Measurements from ENCODE around the gene FOCAD.

The FOCAD gene

DNA sequence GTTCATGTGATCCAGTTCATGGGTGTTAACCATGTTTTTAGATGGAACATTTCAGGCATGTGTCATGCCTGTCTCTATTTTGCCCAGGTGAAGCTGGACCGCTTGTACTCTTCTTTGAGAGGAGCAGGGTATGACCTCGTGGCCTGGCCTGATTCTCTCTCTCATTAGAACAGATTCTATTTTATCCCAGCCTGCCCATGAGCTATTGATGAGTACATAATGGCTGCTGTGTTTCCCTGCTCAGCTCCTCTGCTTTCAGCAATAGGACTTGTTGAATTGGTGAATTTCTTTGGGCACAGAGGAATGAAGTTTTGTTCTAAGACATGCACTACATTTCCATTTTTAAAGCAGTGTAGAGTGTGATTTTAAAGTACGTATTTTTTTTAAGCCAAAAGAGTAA is 261.2 kb downstream of the FOCAD start:
- Histone ChIP-seq H3K9me3 (no peaks in the 10 kb centered on the region), H3K27me3 (no peaks in the 10 kb centered on the region), H3K27ac (no peak overlapping the region), H3K4me1 (no peaks in the 10 kb centered on the region), H3K36me3 (no peaks in the 10 kb centered on the region), H3K4me3 (no peak overlapping the region)
- intact Hi-C loops (cut with DNase I; ENCODE audit: low total_unique reads): loop anchor here (10.0 kb wide), 1 partner anchor 160 kb away; no protein-coding TSS in a partner anchor
- no peak for DNase-seq
- TF ChIP-seq, protein P1, sequence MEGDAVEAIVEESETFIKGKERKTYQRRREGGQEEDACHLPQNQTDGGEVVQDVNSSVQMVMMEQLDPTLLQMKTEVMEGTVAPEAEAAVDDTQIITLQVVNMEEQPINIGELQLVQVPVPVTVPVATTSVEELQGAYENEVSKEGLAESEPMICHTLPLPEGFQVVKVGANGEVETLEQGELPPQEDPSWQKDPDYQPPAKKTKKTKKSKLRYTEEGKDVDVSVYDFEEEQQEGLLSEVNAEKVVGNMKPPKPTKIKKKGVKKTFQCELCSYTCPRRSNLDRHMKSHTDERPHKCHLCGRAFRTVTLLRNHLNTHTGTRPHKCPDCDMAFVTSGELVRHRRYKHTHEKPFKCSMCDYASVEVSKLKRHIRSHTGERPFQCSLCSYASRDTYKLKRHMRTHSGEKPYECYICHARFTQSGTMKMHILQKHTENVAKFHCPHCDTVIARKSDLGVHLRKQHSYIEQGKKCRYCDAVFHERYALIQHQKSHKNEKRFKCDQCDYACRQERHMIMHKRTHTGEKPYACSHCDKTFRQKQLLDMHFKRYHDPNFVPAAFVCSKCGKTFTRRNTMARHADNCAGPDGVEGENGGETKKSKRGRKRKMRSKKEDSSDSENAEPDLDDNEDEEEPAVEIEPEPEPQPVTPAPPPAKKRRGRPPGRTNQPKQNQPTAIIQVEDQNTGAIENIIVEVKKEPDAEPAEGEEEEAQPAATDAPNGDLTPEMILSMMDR (IDR thresholded peaks at IDR 0.05): no peak

DNA sequence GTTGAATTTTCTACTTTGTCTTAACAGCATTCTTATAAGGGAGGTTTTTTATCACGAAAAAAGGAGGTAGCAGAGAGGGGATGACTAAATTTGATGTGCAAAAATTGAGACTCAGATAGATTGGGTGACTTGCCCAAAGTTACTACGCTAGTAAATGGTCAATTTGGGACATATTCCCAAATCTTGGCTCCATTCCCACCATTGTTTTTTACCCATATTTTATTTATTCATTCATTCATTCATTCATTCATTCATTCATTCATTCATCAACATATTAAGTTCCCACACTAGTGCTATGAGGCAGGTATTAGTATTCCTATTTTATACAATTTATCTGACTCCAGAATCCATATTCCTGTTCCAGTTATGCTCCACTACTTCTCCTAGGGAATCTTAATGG is 261.8 kb downstream of the FOCAD start:
- Histone ChIP-seq H3K4me1 (no peaks in the 10 kb centered on the region), H3K4me3 (no peak overlapping the region), H3K36me3 (peaks cover 0 to 3% (median 1%) of the 10 kb centered on the region in 3 donors), H3K27ac (no peak overlapping the region), H3K27me3 (no peaks in the 10 kb centered on the region), H3K9me3 (no peaks in the 10 kb centered on the region)
- TF ChIP-seq, protein P1 (IDR thresholded peaks at IDR 0.05): no peak
- intact Hi-C loops (cut with DNase I; ENCODE audit: low total_unique reads): loop anchor here (10.0 kb wide), 1 partner anchor 159 kb away; no protein-coding TSS in a partner anchor
- no peak for DNase-seq

DNA sequence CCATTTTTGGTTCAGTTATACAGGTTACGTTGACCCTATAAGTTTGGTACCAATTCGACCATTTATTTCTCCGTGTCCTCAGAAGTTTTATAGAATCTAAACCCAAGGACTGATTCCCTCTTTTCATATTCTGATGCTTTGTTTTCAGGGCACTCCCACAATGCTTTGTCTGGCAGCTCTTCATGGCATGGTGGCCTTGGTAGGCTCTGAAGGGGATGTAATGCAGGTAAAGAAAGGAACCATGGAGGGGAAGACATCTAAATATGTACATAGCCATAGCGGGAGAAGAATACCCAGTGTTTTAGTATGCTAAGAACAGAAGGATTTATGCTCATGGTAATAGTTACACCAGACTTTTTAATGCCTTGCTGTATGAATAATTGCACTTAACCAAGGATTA is 264.6 kb downstream of the FOCAD start:
- DNase-seq: no peak
- H3K4me3 ChIP-seq: no peak overlapping the region
- peaks cover 0 to 15% (median 4%) of the 10 kb centered on the region in 3 donors for H3K36me3 ChIP-seq
- H3K9me3 ChIP-seq: no peaks in the 10 kb centered on the region
- intact Hi-C loops (cut with DNase I; ENCODE audit: low total_unique reads): loop anchor here (10.0 kb wide), 1 partner anchor 156 kb away; no protein-coding TSS in a partner anchor
- TF ChIP-seq, protein P1 (IDR thresholded peaks at IDR 0.05): no peak
- H3K4me1 ChIP-seq: peaks cover 0 to 23% (median 0%) of the 10 kb centered on the region in 4 donors
- no peaks in the 10 kb centered on the region for H3K27me3 ChIP-seq
- no peak overlapping the region for H3K27ac ChIP-seq

DNA sequence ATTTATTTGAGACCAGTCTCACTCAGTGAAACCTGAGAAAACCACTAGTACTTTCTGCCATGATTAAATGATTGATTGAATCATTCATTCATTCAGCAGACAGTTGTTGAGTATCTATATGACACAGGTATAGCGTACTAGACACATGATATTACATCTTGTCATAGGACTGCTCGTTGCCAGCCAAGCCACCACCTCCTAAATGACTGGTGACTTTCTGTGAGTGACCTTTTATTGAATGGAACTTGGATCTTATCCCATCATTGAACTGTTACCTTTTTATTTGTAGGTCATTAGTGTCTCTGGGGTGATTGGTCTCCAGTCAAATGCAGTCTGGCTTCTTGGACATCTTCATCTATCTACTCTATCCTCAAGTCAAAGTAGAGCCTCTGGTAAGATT is 266.6 kb downstream of the FOCAD start:
- Histone ChIP-seq H3K4me1 (peaks cover 0 to 35% (median 5%) of the 10 kb centered on the region in 4 donors), H3K4me3 (no peak overlapping the region), H3K27me3 (no peaks in the 10 kb centered on the region), H3K9me3 (no peaks in the 10 kb centered on the region), H3K36me3 (peaks cover 0 to 15% (median 4%) of the 10 kb centered on the region in 3 donors), H3K27ac (no peak overlapping the region)
- TF ChIP-seq, protein P1 (IDR thresholded peaks at IDR 0.05): no peak
- DNase-seq: no peak
- intact Hi-C loops (cut with DNase I; ENCODE audit: low total_unique reads): no loop called here

DNA sequence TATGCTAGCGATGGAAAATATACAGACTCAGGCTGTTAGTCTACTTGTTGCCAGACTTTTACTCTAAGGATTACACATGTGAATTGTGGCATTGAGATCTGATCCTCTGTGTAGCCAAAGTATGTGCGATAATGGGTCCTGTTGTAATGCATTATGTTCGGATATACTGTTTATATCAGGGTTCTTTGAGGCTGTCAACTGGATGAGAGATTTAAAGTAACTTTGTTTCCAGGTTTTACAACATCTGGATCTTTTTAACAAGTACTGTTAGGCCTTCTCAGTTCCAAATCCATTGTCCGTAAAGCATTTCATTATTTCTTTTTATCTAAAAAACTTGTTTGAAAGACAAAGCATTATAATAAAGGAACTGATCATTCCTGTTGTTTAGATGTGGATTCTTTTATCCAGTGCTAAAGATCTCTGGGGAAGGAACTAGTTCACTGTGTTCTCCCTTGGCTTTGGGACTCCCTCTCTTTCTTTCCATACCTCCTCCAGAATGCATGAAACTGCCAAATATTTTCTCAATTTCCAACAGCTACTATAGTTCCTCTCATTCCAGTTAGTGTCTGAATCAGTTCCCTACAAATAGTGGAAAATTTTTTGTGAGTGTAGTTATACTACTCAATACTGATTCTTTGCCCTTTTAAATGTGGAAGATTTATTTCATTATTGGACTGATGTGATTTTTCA is 278.6 kb downstream of the FOCAD start:
- H3K4me3 ChIP-seq: no peak overlapping the region
- TF ChIP-seq, protein P1 (IDR thresholded peaks at IDR 0.05): no peak
- intact Hi-C loops (cut with DNase I; ENCODE audit: low total_unique reads): no loop called here
- H3K27me3 ChIP-seq: no peaks in the 10 kb centered on the region
- DNase-seq: no peak
- H3K4me1 ChIP-seq: peaks cover 0 to 10% (median 4%) of the 10 kb centered on the region in 4 donors
- no peaks in the 10 kb centered on the region for H3K9me3 ChIP-seq
- H3K27ac ChIP-seq: peak overlapping the region in 1 of 2 donors; percentile 10
- H3K36me3 ChIP-seq: peaks cover 0 to 4% (median 0%) of the 10 kb centered on the region in 3 donors

Measured in tibial artery (tissue), 4 donors.